Keratinocyte (primary cell): Measurements from ENCODE around the gene KRTAP5-2.

Experiments
- CTCF ChIP-seq, 3 experiments: IDR thresholded peaks in 1 of 3; conservative IDR thresholded peaks in 1 of 3; optimal IDR thresholded peaks in 1 of 3; 2 replicates in 2 of 3; 3 replicates in 1 of 3; pipeline versions ENCODE3 to v1.5.1; 2011; ENCODE audit warnings: low read length in 3 of 3, mild to moderate bottlenecking in 3 of 3, moderate library complexity in 2 of 3, control low read depth in 1 of 3, inconsistent platforms in 1 of 3; ENCODE audit not compliant: insufficient read depth in 2 of 3; ENCODE audit errors: extremely low read depth in 1 of 3
- EZH2 ChIP-seq: IDR thresholded peaks from one replicate; pipeline ENCODE4 v1.6.1; 2012; ENCODE audit warnings: inconsistent platforms, mild to moderate bottlenecking, low read length, moderate library complexity

GRCh38 chr11:1608363-1608762 is 10.3 kb upstream of the KRTAP5-2 start, which contains the start of gene KRTAP5-3:
- TF ChIP-seq CTCF (optimal IDR thresholded peaks at IDR 0.05 in 1 of 3, IDR thresholded peaks at IDR 0.05 in 1 of 3, conservative IDR thresholded peaks at IDR 0.05 in 1 of 3; ENCODE audit: extremely low read depth in 1 of 3, insufficient read depth in 2 of 3, low read length in 3 of 3) (no peak), EZH2 (no peak)
